NT2/D1 (cell line): ENCODE data around the gene YEATS2.

Experiments
- DNase-seq: peaks from one replicate; pipeline ENCODE4 v3.0.0-alpha.2; 2011; ENCODE audit warnings: low read depth, low spot score
- H3K27me3 ChIP-seq: 2 replicates; pipeline ENCODE4 v1.6.0; 2011; ENCODE audit warnings: mild to moderate bottlenecking; ENCODE audit not compliant: insufficient read length, insufficient read depth
- H3K36me3 ChIP-seq: 2 replicates; pipeline ENCODE4 v1.6.1; 2011; ENCODE audit warnings: mild to moderate bottlenecking, low read length, mixed read lengths; ENCODE audit not compliant: insufficient read depth, insufficient read length
- H3K4me1 ChIP-seq: 2 replicates; pipeline ENCODE4 v1.5.1; 2011; ENCODE audit not compliant: insufficient read depth, insufficient read length
- H3K4me3 ChIP-seq: 2 replicates; pipeline ENCODE4 v1.5.1; 2011; ENCODE audit warnings: low read depth; ENCODE audit not compliant: insufficient read length
- H3K9ac ChIP-seq: 2 replicates; pipeline ENCODE4 v1.6.0; 2011; ENCODE audit warnings: low read depth; ENCODE audit not compliant: insufficient read length
- H3K9me3 ChIP-seq: 2 replicates; pipeline ENCODE4 v1.5.1; 2011; ENCODE audit warnings: mild to moderate bottlenecking, low read length; ENCODE audit not compliant: insufficient read depth
- SUZ12 ChIP-seq: IDR thresholded peaks from 2 replicates; pipeline ENCODE4 v1.6.1; 2011; ENCODE audit not compliant: insufficient read length, insufficient read depth; ENCODE audit errors: extremely low read depth
- YY1 ChIP-seq: IDR thresholded peaks from 2 replicates; pipeline ENCODE4 v1.6.1; 2011; ENCODE audit not compliant: insufficient read length, insufficient read depth
- ZNF274 ChIP-seq: IDR thresholded peaks from 2 replicates; pipeline ENCODE4 v1.6.1; 2011; ENCODE audit warnings: mild to moderate bottlenecking, low read depth, low read length

The YEATS2 gene

DNA sequence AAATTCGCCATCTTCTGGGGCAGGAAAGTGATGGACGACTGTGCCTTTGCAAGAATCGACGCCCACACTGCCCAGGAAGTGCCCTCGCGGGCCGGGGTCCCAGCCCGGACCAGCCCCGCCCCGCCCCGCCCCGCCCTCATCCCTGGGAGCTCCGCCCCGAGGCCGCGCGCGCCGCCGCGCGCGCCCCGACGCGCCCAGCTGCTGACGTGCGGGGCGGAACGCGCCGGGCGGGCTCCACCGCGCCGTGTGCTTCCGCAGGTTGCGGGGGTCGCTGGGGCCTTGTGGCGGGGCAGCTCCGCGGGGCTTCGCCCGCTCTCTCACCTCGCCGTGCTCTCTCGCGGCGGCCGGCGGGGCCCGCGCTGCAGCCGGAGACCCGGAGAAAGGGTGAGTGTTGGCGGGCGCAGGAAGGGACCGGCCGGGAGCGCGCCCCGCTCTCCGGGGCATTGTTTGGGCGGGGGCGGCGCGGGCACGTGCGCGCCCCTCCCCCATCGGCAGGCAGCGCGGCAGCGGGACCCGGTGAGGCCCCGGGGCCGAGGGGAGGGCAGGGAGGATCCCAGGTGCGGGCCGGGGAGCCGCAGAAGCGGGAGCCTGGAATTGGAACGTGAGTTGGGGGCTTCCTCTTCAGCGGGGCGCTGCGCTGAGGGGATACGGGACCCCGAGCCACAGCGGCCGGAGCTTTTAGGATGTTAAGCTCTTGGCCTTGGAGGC, at the start of gene YEATS2:
Gene YEATS2 (plus strand): TSS at position 188 of the 708 bp plus-strand sequence. CDS start 17,366 bp downstream, outside the sequence.
- no peaks in the 10 kb centered on the region for H3K4me1 ChIP-seq
- no peak for TF ChIP-seq YY1
- no peak for TF ChIP-seq SUZ12
- TF ChIP-seq ZNF274, result no peak
- DNase-seq, result peak; percentile 43
- H3K27me3 ChIP-seq, result no peaks in the 10 kb centered on the region
- H3K9ac ChIP-seq, result peak within 1 kb of the TSS; percentile 95
- peaks cover 12% of the 10 kb centered on the region for H3K36me3 ChIP-seq
- no peaks in the 10 kb centered on the region for H3K9me3 ChIP-seq
- H3K4me3 ChIP-seq, result peak within 1 kb of the TSS; percentile 94

DNA sequence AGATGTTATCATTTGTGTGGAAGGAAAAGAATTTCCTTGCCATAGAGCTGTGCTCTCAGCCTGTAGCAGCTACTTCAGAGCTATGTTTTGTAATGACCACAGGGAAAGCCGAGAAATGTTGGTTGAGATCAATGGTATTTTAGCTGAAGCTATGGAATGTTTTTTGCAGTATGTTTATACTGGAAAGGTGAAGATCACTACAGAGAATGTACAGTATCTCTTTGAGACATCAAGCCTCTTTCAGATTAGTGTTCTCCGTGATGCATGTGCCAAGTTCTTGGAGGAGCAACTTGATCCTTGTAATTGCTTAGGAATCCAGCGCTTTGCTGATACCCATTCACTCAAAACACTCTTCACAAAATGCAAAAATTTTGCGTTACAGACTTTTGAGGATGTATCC, 47.0 kb upstream of the YEATS2 start:
- Histone ChIP-seq H3K27me3 (no peaks in the 10 kb centered on the region), H3K9me3 (peaks cover 43% of the 10 kb centered on the region), H3K9ac (no peak overlapping the region), H3K36me3 (peaks cover 3% of the 10 kb centered on the region), H3K4me1 (no peaks in the 10 kb centered on the region), H3K4me3 (no peak overlapping the region)
- no peak for DNase-seq
- TF ChIP-seq ZNF274 (no peak), YY1 (no peak), SUZ12 (no peak)

DNA sequence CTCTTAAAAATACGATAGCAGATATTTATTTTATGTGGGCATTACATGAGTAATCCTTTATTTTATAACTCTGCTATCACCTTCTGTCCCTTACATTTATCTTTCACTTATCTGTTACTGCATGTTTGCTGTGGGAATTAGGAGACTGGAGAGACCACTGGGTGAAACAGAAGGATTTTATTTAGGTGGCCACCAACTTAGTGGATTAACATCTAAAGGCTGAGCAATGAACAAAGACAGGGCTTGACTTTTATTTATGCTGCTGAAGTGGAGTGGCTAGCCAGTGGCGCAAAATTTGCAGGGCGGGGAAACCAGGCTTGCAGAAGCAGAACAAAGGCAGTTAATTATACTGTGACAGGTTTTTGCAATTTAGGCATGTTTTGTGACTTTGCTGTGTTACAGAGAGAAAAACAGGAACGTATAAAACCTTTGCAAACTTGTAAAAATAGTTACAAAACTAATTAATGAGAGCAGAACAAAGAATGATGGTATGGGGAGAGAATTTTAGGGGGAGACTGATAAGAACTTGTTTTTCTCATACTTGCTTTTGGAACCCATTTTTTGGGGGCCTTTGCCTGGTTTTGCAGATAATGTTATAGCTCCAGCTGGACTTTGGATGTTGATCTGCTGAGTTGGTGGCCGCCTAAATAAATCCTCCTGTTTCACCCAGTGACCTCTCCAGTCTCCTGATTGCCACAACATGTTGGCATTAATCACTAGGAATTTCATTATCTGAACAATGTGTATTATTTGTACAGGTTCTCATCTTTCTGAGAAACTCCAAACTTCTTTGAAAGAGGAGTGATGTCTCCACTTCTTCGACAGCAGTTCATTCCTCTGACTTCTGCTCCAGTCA, 44.2 kb upstream of the YEATS2 start:
- H3K9me3 ChIP-seq, result peaks cover 43% of the 10 kb centered on the region
- H3K4me3 ChIP-seq, result no peak overlapping the region
- H3K27me3 ChIP-seq, result no peaks in the 10 kb centered on the region
- no peak overlapping the region for H3K9ac ChIP-seq
- TF ChIP-seq ZNF274 (no peak), YY1 (no peak), SUZ12 (no peak)
- H3K36me3 ChIP-seq, result peaks cover 3% of the 10 kb centered on the region
- H3K4me1 ChIP-seq, result no peaks in the 10 kb centered on the region
- DNase-seq, result no peak

DNA sequence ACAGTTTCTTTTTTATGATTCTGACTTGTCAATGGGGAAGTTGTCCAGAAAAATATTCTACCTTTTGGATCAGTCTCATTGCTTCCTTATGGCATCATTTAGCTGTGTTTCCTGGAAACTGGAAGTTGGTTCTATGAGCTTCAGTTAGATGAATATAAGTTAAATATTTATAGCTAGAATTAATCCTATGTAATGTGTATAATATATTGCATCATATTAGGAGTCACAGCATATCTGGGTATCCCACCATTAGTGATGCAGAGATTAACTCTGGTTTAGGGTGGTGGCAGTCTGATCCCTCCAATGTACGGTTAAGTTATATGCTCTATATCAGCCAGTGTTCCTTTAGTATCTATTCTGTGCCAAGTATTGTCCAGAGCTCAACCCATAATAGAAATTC, 42.9 kb upstream of the YEATS2 start:
- TF ChIP-seq YY1 (no peak), SUZ12 (no peak), ZNF274 (no peak)
- DNase-seq, result no peak
- Histone ChIP-seq H3K9ac (no peak overlapping the region), H3K4me1 (no peaks in the 10 kb centered on the region), H3K9me3 (peaks cover 43% of the 10 kb centered on the region), H3K27me3 (no peaks in the 10 kb centered on the region), H3K36me3 (peaks cover 3% of the 10 kb centered on the region), H3K4me3 (no peak overlapping the region)

DNA sequence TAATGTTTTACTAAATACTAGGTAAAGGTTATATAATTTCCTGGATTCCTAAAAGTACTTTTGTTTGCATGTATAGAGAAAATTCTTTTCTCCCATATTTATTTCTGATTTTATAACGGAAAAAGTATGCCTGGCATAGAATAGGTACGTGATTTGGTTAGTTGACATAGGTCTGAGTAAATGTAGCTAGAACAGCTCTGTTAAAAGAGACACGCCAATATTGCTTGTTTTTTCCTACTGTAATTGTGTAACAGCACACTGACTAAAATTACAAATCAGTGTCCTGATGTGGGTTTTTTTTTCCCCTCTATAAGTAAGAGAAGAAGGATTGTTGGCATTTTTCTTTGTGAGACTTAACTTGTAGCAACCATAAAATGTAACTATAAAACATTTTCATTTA, 35.5 kb upstream of the YEATS2 start:
- Histone ChIP-seq H3K4me1 (no peaks in the 10 kb centered on the region), H3K4me3 (no peak overlapping the region), H3K9me3 (peaks cover 1% of the 10 kb centered on the region; the same call in 1 of the 2 replicates), H3K9ac (no peak overlapping the region), H3K36me3 (peaks cover 8% of the 10 kb centered on the region), H3K27me3 (no peaks in the 10 kb centered on the region)
- DNase-seq, result no peak
- TF ChIP-seq YY1 (no peak), ZNF274 (no peak), SUZ12 (no peak)

DNA sequence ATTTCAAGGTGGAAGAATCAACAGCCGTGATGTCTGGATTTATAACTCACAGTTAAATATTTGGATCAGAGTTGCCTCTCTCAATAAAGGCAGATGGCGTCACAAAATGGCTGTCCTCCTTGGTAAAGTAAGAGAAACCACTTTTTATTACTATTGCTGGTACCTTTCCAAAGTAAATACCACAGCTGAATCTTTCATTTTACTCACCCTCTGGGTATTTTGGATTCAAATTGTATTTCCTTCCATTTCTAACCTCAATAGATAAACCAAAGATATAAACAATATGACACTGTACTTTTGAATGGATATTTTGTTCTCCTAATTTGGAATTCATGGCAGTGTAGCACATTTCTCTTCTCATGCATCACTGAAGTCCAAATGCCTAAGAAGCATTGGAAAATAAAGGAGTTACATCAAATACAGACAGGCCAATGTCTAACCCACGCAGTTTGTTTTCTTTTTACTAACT, 32.6 kb upstream of the YEATS2 start:
- Histone ChIP-seq H3K4me3 (no peak overlapping the region), H3K27me3 (no peaks in the 10 kb centered on the region), H3K4me1 (no peaks in the 10 kb centered on the region), H3K9ac (no peak overlapping the region), H3K9me3 (peaks cover 6% of the 10 kb centered on the region; the same call in 1 of the 2 replicates), H3K36me3 (peaks cover 11% of the 10 kb centered on the region)
- no peak for TF ChIP-seq ZNF274
- no peak for TF ChIP-seq YY1
- no peak for TF ChIP-seq SUZ12
- no peak for DNase-seq

DNA sequence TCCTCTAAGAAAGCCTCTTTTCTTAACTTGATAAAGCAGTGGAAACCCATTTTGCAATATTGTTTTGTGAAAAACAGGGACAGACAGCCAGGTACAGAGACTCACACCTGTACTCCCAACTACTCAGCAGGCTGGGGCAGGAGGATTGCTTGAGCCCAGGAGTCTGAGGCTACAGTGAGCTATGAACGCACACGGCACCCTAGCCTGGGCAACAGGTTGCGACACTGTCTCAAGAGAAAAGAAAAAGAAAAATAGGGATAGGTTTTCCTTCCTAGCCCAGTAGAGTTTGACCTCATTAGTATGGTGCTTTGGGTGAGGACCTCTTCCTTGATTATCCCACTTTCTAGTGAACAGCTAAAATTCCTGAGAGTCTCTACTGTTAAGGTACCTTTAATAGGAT, 17.5 kb upstream of the YEATS2 start:
- Histone ChIP-seq H3K9me3 (no peaks in the 10 kb centered on the region), H3K4me3 (no peak overlapping the region), H3K27me3 (no peaks in the 10 kb centered on the region), H3K9ac (no peak overlapping the region), H3K4me1 (no peaks in the 10 kb centered on the region), H3K36me3 (peaks cover 2% of the 10 kb centered on the region)
- no peak for TF ChIP-seq SUZ12
- no peak for DNase-seq
